Naive B cell (primary cell): ENCODE data around the gene ARHGAP10. TPM values are rescaled to one million over a fixed set of nuclear protein-coding genes. Genes with fewer than 3 reads are reported as not detected.
"Not testable (repeated sequence)": the region's sequence is repeated elsewhere in the genome, so short reads cannot be mapped to it uniquely, and the experiment has no call there.

Experiments
- ATAC-seq, 2 donors: fragments of 150-1000 bp; cut with Tn5 transposase; 2 replicates each; pipeline ENCODE4 v1.10.0; 2021; ENCODE audit warnings: low read depth in 2 of 2, mild to moderate bottlenecking in 2 of 2, moderate library complexity in 2 of 2
- DNase-seq: peaks from one replicate; pipeline ENCODE4 v3.0.0; 2022
- H3K27ac Mint-ChIP-seq, 6 donors: one replicate each; pipeline ENCODE4 v1.8.0; 2020 to 2022; ENCODE audit warnings: mild to moderate bottlenecking in 6 of 6, mixed read lengths in 6 of 6, moderate library complexity in 5 of 6, inconsistent platforms in 2 of 6
- H3K27me3 Mint-ChIP-seq, 3 donors: one replicate each; pipeline ENCODE4 v1.8.0; 2021 to 2022; ENCODE audit warnings: mixed read lengths in 3 of 3, mild to moderate bottlenecking in 1 of 3
- H3K36me3 Mint-ChIP-seq, 2 donors: one replicate each; pipeline ENCODE4 v1.8.0; 2020 to 2022; ENCODE audit warnings: mixed read lengths in 2 of 2, inconsistent platforms in 1 of 2, mild to moderate bottlenecking in 1 of 2
- H3K4me1 Mint-ChIP-seq, 3 donors: one replicate each; pipeline ENCODE4 v1.8.0; 2020 to 2022; ENCODE audit warnings: mixed read lengths in 3 of 3, inconsistent platforms in 1 of 3, mild to moderate bottlenecking in 1 of 3, moderate library complexity in 1 of 3
- H3K4me3 Mint-ChIP-seq, 8 donors: one replicate each; pipeline ENCODE4 v1.8.0; 2020 to 2022; ENCODE audit warnings: mild to moderate bottlenecking in 8 of 8, mixed read lengths in 8 of 8, moderate library complexity in 8 of 8, inconsistent platforms in 2 of 8
- H3K9me3 Mint-ChIP-seq, 7 donors: one replicate each; pipeline ENCODE4 v1.8.0; 2020 to 2022; ENCODE audit warnings: mixed read lengths in 7 of 7, mild to moderate bottlenecking in 5 of 7, inconsistent platforms in 2 of 7, moderate library complexity in 1 of 7
- polyA plus RNA-seq, 6 donors: library from polyadenylated mRNA; unstranded; fragments of 300-500 nt; fragmentation: Illumina TruSeq; gene quantifications; one replicate each; pipeline ENCODE4 v1.2.3, GENCODE V29; 2021; ENCODE audit warnings: low read depth in 6 of 6

Gene ARHGAP10
- polyA plus RNA-seq, 6 donors from 2014 or later, result 0.26 TPM; not detected in 5

- Mint-ChIP-seq H3K27ac (no peak overlapping the region), H3K36me3 (no peaks in the 10 kb centered on the region), H3K9me3 (no peaks in the 10 kb centered on the region), H3K4me3 (no peak overlapping the region), H3K4me1 (no peaks in the 10 kb centered on the region), H3K27me3 (no peaks in the 10 kb centered on the region)
- peak; percentile 90 to 97 for ATAC-seq
- DNase-seq, result peak; percentile 70
These were observed 134.8 kb downstream of the ARHGAP10 start for GRCh38 chr4:147866532-147867271.

GRCh38 chr4:147874109-147874508 lies 142.2 kb downstream of the ARHGAP10 start:
- Mint-ChIP-seq H3K36me3 (no peaks in the 10 kb centered on the region), H3K27me3 (no peaks in the 10 kb centered on the region), H3K9me3 (no peaks in the 10 kb centered on the region), H3K4me3 (no peak overlapping the region), H3K4me1 (no peaks in the 10 kb centered on the region), H3K27ac (no peak overlapping the region)
- no peak for ATAC-seq
- DNase-seq, result no peak

- Mint-ChIP-seq H3K27ac (no peak overlapping the region), H3K9me3 (no peaks in the 10 kb centered on the region), H3K4me1 (no peaks in the 10 kb centered on the region), H3K4me3 (no peak overlapping the region), H3K36me3 (no peaks in the 10 kb centered on the region), H3K27me3 (no peaks in the 10 kb centered on the region)
- DNase-seq (no peak), ATAC-seq (no peak)
These were observed 145.5 kb downstream of the ARHGAP10 start for GRCh38 chr4:147877308-147877771.

- H3K9me3 Mint-ChIP-seq, result peaks cover 0 to 3% (median under 1%) of the 10 kb centered on the region in 7 donors
These were observed 147.8 kb downstream of the ARHGAP10 start for GRCh38 chr4:147879676-147880075.

GRCh38 chr4:147880511-147880910 lies 148.6 kb downstream of the ARHGAP10 start:
- H3K9me3 Mint-ChIP-seq, result peaks cover 0 to 11% (median 4%) of the 10 kb centered on the region in 7 donors
- DNase-seq (no peak), ATAC-seq (no peak)
- H3K4me1 Mint-ChIP-seq, result no peaks in the 10 kb centered on the region
- H3K27ac Mint-ChIP-seq, result no peak overlapping the region
- H3K36me3 Mint-ChIP-seq, result no peaks in the 10 kb centered on the region
- no peaks in the 10 kb centered on the region for H3K27me3 Mint-ChIP-seq
- H3K4me3 Mint-ChIP-seq, result no peak overlapping the region

More at GRCh38 chr4:147879676-147880075, 147.8 kb downstream of the ARHGAP10 start:
- Mint-ChIP-seq H3K27ac (no peak overlapping the region), H3K4me1 (no peaks in the 10 kb centered on the region), H3K4me3 (no peak overlapping the region), H3K27me3 (no peaks in the 10 kb centered on the region), H3K36me3 (no peaks in the 10 kb centered on the region)
- no peak for DNase-seq
- no peak for ATAC-seq

GRCh38 chr4:147884536-147884935 lies 152.6 kb downstream of the ARHGAP10 start:
- no peak overlapping the region for H3K4me3 Mint-ChIP-seq
- peaks cover 0 to 11% (median 4%) of the 10 kb centered on the region in 7 donors for H3K9me3 Mint-ChIP-seq
- ATAC-seq (no peak), DNase-seq (no peak)
- H3K27me3 Mint-ChIP-seq, result no peaks in the 10 kb centered on the region
- H3K27ac Mint-ChIP-seq, result no peak overlapping the region
- no peaks in the 10 kb centered on the region for H3K4me1 Mint-ChIP-seq
- H3K36me3 Mint-ChIP-seq, result peaks cover 0 to 4% of the 10 kb centered on the region in 2 donors

GRCh38 chr4:147885216-147885615 lies 153.3 kb downstream of the ARHGAP10 start:
- H3K27ac Mint-ChIP-seq, DNase-seq, H3K4me3 Mint-ChIP-seq, H3K36me3 Mint-ChIP-seq, ATAC-seq, H3K27me3 Mint-ChIP-seq, H3K4me1 Mint-ChIP-seq: not testable (repeated sequence)
- H3K9me3 Mint-ChIP-seq, result peaks cover 0 to 11% (median 4%) of the 10 kb centered on the region in 7 donors

GRCh38 chr4:147891476-147892115 lies 159.7 kb downstream of the ARHGAP10 start:
- Mint-ChIP-seq H3K27me3 (no peaks in the 10 kb centered on the region), H3K9me3 (peaks cover 6 to 42% (median 8%) of the 10 kb centered on the region in 7 donors), H3K36me3 (peaks cover 4 to 10% of the 10 kb centered on the region in 2 donors), H3K27ac (no peak overlapping the region), H3K4me3 (no peak overlapping the region), H3K4me1 (no peaks in the 10 kb centered on the region)
- DNase-seq (no peak), ATAC-seq (no peak)

- H3K27me3 Mint-ChIP-seq, result no peaks in the 10 kb centered on the region
- no peaks in the 10 kb centered on the region for H3K36me3 Mint-ChIP-seq
- no peak overlapping the region for H3K27ac Mint-ChIP-seq
- DNase-seq (no peak), ATAC-seq (no peak)
- H3K9me3 Mint-ChIP-seq, result peaks cover 0 to 30% (median 10%) of the 10 kb centered on the region in 7 donors
- no peak overlapping the region for H3K4me3 Mint-ChIP-seq
- H3K4me1 Mint-ChIP-seq, result no peaks in the 10 kb centered on the region
These were observed 167.6 kb downstream of the ARHGAP10 start for GRCh38 chr4:147899512-147899911.

- ATAC-seq, result no peak
- Mint-ChIP-seq H3K27me3 (no peaks in the 10 kb centered on the region), H3K4me3 (no peak overlapping the region), H3K4me1 (no peaks in the 10 kb centered on the region), H3K36me3 (no peaks in the 10 kb centered on the region), H3K9me3 (peaks cover 0 to 18% (median 6%) of the 10 kb centered on the region in 7 donors), H3K27ac (no peak overlapping the region)
- no peak for DNase-seq
These were observed 169.5 kb downstream of the ARHGAP10 start for GRCh38 chr4:147901388-147901787.

- Mint-ChIP-seq H3K27me3 (no peaks in the 10 kb centered on the region), H3K4me1 (no peaks in the 10 kb centered on the region), H3K36me3 (no peaks in the 10 kb centered on the region), H3K27ac (no peak overlapping the region), H3K4me3 (no peak overlapping the region), H3K9me3 (peaks cover 0 to 17% (median 6%) of the 10 kb centered on the region in 7 donors)
- ATAC-seq (no peak), DNase-seq (no peak)
These were observed 170.0 kb downstream of the ARHGAP10 start for GRCh38 chr4:147901916-147902315.

- Mint-ChIP-seq H3K9me3 (peaks cover 0 to 11% (median 3%) of the 10 kb centered on the region in 7 donors), H3K27ac (no peak overlapping the region), H3K4me1 (no peaks in the 10 kb centered on the region), H3K4me3 (no peak overlapping the region), H3K36me3 (no peaks in the 10 kb centered on the region), H3K27me3 (no peaks in the 10 kb centered on the region)
- no peak for ATAC-seq
- DNase-seq, result no peak
These were observed 177.3 kb downstream of the ARHGAP10 start for GRCh38 chr4:147909225-147909624.

- DNase-seq (no peak), ATAC-seq (no peak)
- H3K4me3 Mint-ChIP-seq, result no peak overlapping the region
- no peaks in the 10 kb centered on the region for H3K27me3 Mint-ChIP-seq
- peaks cover 0 to 11% (median 3%) of the 10 kb centered on the region in 7 donors for H3K9me3 Mint-ChIP-seq
- no peaks in the 10 kb centered on the region for H3K4me1 Mint-ChIP-seq
- H3K36me3 Mint-ChIP-seq, result no peaks in the 10 kb centered on the region
- H3K27ac Mint-ChIP-seq, result no peak overlapping the region
These were observed 178.4 kb downstream of the ARHGAP10 start for GRCh38 chr4:147910315-147910714.

GRCh38 chr4:147912106-147912505 lies 180.2 kb downstream of the ARHGAP10 start:
- H3K4me3 Mint-ChIP-seq, H3K9me3 Mint-ChIP-seq, H3K36me3 Mint-ChIP-seq, H3K27ac Mint-ChIP-seq, H3K4me1 Mint-ChIP-seq, ATAC-seq, DNase-seq, H3K27me3 Mint-ChIP-seq: not testable (repeated sequence)
